ENCODE results near the gene KIF3C. TPM values are rescaled to one million over a fixed set of nuclear protein-coding genes. Genes with fewer than 3 reads are reported as not detected.
"Not testable (repeated sequence)": the region's sequence is repeated elsewhere in the genome, so short reads cannot be mapped to it uniquely, and the experiment has no call there.

Gene KIF3C
- total RNA-seq, 2 donors from 2014 or later: 4.0 to 4.2 TPM

DNA sequence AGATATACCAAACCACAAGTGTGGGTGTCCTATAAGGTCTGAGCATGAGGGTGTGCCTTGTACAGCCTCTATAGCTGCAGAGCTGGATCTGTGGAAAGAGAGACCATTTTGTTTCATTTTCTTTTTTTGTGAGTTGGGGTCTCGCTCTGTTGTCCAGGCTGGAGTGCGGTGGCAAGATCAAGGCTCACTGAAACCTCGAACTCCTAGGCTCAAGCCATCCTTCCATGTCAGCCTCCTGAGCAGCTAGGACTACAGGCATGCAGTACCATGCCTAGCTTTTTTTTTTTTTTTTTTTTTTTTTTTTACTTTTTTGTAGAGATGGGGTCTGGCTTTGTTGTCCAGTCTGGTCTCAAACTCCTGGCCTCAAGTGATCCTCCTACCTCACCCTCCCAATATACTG, 10.7 kb downstream of the KIF3C start:
- Histone ChIP-seq H3K4me1 (no peaks in the 10 kb centered on the region), H3K27ac (no peak overlapping the region), H3K9me3 (no peaks in the 10 kb centered on the region), H3K4me3 (no peak overlapping the region), H3K36me3 (no peaks in the 10 kb centered on the region), H3K27me3 (no peaks in the 10 kb centered on the region), H3K9ac (ENCODE audit: low read depth in 2 of 2, low read length in 2 of 2) (no peak overlapping the region)
- DNase-seq: no peak
- intact Hi-C loops (cut with DNase I): no loop called here
- TF ChIP-seq, protein P1, sequence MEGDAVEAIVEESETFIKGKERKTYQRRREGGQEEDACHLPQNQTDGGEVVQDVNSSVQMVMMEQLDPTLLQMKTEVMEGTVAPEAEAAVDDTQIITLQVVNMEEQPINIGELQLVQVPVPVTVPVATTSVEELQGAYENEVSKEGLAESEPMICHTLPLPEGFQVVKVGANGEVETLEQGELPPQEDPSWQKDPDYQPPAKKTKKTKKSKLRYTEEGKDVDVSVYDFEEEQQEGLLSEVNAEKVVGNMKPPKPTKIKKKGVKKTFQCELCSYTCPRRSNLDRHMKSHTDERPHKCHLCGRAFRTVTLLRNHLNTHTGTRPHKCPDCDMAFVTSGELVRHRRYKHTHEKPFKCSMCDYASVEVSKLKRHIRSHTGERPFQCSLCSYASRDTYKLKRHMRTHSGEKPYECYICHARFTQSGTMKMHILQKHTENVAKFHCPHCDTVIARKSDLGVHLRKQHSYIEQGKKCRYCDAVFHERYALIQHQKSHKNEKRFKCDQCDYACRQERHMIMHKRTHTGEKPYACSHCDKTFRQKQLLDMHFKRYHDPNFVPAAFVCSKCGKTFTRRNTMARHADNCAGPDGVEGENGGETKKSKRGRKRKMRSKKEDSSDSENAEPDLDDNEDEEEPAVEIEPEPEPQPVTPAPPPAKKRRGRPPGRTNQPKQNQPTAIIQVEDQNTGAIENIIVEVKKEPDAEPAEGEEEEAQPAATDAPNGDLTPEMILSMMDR (IDR thresholded peaks at IDR 0.05): no peak

DNA sequence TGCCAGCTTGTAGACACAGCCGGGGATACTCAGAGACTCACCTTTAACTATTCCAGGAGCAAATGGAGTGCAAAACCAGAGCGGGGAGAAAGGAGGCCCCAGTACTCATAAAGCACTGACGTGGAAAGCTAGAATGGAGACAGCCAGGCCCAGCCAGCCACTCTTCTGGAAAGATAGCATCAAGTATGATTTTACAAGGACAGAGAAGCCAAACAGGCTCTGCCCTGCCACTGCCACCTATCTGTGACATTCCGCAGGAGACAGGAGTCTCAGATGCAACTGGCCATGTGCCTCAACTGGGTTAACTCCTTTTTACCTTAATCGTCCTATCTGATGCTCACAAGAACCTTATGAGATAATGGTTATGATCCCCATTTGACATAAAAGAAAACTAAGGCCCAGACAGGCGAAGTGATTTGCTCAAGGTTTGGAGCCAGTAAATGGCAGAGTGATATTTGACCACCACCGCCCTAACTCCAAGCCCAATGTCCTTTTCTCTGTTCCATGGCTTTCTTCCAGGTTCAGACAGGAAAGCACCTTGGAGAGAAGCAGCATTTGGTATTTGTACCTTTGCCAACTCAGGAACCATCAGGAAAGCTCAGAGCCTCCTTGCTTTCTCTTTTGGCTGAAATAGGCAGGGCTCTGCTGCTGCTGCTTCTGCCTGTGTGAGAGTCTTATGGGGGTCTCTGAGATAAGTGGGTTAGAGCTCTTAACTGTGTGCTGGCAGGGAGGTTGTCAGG, 15.6 kb downstream of the KIF3C start:
- intact Hi-C loops (cut with DNase I): no loop called here
- Histone ChIP-seq H3K27me3 (no peaks in the 10 kb centered on the region), H3K4me1 (no peaks in the 10 kb centered on the region), H3K27ac (no peak overlapping the region), H3K4me3 (no peak overlapping the region), H3K9me3 (no peaks in the 10 kb centered on the region), H3K9ac (ENCODE audit: low read depth in 2 of 2, low read length in 2 of 2) (no peak overlapping the region), H3K36me3 (no peaks in the 10 kb centered on the region)
- TF ChIP-seq, protein P1 (IDR thresholded peaks at IDR 0.05): no peak
- DNase-seq: no peak

DNA sequence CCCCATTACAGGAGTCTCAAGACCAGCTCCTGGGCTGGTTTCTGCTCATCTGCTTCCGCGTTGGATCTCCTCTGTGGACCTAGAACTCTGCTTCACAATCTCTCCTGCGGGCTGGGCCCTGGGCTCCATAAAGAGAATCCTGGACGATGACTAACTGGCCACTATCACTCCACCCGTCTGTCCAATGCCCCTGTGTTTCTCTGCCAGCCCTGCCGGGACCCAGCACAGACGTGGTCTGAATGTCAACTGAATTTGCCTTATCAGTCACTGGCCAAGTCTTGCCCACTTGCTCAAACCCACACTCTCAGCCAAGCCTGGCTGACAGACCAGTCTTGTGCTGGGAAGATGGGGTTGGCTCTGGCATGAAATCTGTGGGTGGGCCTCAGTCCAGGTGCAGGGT, 17.4 kb downstream of the KIF3C start:
- Histone ChIP-seq H3K27me3 (no peaks in the 10 kb centered on the region), H3K4me1 (no peaks in the 10 kb centered on the region), H3K9me3 (no peaks in the 10 kb centered on the region), H3K27ac (no peak overlapping the region), H3K4me3 (no peak overlapping the region), H3K9ac (ENCODE audit: low read depth in 2 of 2, low read length in 2 of 2) (no peak overlapping the region), H3K36me3 (no peaks in the 10 kb centered on the region)
- TF ChIP-seq, protein P1 (IDR thresholded peaks at IDR 0.05): no peak
- intact Hi-C loops (cut with DNase I): no loop called here
- DNase-seq: no peak

DNA sequence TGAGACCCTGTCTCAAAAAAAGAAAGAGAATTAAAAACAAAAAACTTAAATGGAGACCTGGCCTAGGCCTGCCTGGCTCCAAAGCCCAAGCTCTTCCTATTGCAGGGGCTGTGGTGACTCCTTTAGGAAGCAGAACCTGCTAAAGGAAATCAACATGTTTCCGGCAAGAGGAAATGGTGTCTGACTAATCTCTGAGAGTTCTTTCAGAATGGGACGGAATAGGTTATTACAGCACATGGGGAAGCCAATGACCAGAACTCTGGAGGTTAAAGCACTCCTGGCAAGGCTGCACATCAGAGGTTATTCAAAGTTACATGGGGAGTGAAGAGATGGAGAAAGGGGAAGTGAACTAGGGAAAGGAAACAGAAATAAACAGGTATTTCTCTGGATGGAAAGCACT, 21.4 kb downstream of the KIF3C start:
- TF ChIP-seq, protein P1 (IDR thresholded peaks at IDR 0.05): no peak
- no peak for DNase-seq
- intact Hi-C loops (cut with DNase I): no loop called here

DNA sequence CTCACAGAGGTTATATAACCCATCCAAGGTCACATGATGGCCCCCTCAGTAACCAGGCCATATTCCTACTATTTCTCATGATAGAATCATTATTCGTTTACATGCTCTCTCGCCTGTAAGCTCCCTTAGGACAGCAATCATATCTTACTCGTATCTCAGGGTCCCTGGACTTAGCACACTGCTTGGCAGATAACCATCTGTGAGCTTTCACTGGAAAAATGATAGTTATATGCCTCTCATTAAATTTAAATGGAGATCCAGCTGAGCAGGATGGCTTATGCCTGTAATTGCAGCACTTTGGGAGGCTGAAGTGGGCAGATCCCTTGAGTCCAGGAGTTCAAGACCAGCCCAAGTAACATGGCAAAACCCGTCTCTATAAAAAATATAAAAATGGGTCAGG, 21.9 kb downstream of the KIF3C start:
- intact Hi-C loops (cut with DNase I): no loop called here
- H3K36me3 ChIP-seq: no peaks in the 10 kb centered on the region
- no peaks in the 10 kb centered on the region for H3K4me1 ChIP-seq
- H3K27ac ChIP-seq: no peak overlapping the region
- TF ChIP-seq, protein P1 (IDR thresholded peaks at IDR 0.05): no peak
- H3K9ac ChIP-seq (ENCODE audit: low read depth in 2 of 2, low read length in 2 of 2): no peak overlapping the region
- no peaks in the 10 kb centered on the region for H3K27me3 ChIP-seq
- H3K4me3 ChIP-seq: no peak overlapping the region
- no peaks in the 10 kb centered on the region for H3K9me3 ChIP-seq
- no peak for DNase-seq

More for the DNA sequence above, 21.4 kb downstream of the KIF3C start:
- Histone ChIP-seq H3K27ac (no peak overlapping the region), H3K4me3 (no peak overlapping the region), H3K36me3 (no peaks in the 10 kb centered on the region), H3K9me3 (no peaks in the 10 kb centered on the region), H3K9ac (ENCODE audit: low read depth in 2 of 2, low read length in 2 of 2) (no peak overlapping the region), H3K27me3 (no peaks in the 10 kb centered on the region), H3K4me1 (no peaks in the 10 kb centered on the region)

DNA sequence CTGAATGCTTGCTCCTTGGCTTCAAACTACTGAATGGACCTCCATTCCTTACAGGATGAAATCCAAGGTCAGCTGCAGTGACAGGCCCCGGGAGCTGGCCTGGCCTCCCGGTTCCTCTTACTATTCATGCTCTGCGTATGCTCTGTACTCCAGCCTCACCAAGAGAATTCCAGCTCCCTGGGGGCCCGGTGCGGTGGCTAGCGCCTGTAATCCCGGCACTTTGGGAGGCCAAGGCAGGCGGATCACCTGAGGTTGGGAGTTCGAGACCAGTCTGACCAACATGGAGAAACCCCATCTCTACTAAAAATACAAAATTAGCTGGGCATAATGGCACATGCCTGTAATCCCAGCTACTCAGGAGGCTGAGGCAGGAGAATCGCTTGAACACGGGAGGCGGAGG, 23.7 kb downstream of the KIF3C start:
- H3K9ac ChIP-seq (ENCODE audit: low read depth in 2 of 2, low read length in 2 of 2); intact Hi-C loops (cut with DNase I); H3K9me3 ChIP-seq; H3K4me1 ChIP-seq; H3K36me3 ChIP-seq; H3K27ac ChIP-seq; DNase-seq; H3K27me3 ChIP-seq; H3K4me3 ChIP-seq: not testable (repeated sequence)

All from colonic mucosa (tissue), 4 donors.